Neural progenitor cell (in vitro differentiated cells): ENCODE data around the gene TBXAS1.

Experiments
- CTCF ChIP-seq: fragments of 200-600 bp; sonication (generic); IDR thresholded peaks from 2 replicates; pipeline ENCODE4 v1.5.1; 2017; ENCODE audit warnings: antibody characterized with exemption, mild to moderate bottlenecking
- EZH2 ChIP-seq: fragments of 200-600 bp; sonication (generic); IDR thresholded peaks from 2 replicates; pipeline ENCODE4 v1.6.1; 2017; ENCODE audit warnings: antibody characterized with exemption, mild to moderate bottlenecking, moderate library complexity
- EZH2phosphoT487 ChIP-seq: fragments of 200-600 bp; sonication (generic); IDR thresholded peaks from 2 replicates; pipeline ENCODE4 v1.6.1; 2017; ENCODE audit warnings: antibody characterized with exemption

- no peak for TF ChIP-seq CTCF
- no peak for TF ChIP-seq EZH2
- TF ChIP-seq EZH2phosphoT487: no peak
Measured at GRCh38 chr7:140067052-140067451, 238.0 kb downstream of the TBXAS1 start.
